Measurements from ENCODE around the gene WNT11. TPM values are rescaled to one million over a fixed set of nuclear protein-coding genes. Genes with fewer than 3 reads are reported as not detected.
A peak's percentile ranks its signal among the peaks of the same experiment; 100 is the strongest.

Gene WNT11
- total RNA-seq: not detected in 2 replicates

- TF ChIP-seq, protein P1, sequence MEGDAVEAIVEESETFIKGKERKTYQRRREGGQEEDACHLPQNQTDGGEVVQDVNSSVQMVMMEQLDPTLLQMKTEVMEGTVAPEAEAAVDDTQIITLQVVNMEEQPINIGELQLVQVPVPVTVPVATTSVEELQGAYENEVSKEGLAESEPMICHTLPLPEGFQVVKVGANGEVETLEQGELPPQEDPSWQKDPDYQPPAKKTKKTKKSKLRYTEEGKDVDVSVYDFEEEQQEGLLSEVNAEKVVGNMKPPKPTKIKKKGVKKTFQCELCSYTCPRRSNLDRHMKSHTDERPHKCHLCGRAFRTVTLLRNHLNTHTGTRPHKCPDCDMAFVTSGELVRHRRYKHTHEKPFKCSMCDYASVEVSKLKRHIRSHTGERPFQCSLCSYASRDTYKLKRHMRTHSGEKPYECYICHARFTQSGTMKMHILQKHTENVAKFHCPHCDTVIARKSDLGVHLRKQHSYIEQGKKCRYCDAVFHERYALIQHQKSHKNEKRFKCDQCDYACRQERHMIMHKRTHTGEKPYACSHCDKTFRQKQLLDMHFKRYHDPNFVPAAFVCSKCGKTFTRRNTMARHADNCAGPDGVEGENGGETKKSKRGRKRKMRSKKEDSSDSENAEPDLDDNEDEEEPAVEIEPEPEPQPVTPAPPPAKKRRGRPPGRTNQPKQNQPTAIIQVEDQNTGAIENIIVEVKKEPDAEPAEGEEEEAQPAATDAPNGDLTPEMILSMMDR (conservative IDR thresholded peaks at IDR 0.05; ENCODE audit: low read depth, low read length): no peak
- H3K4me3 ChIP-seq (ENCODE audit: low read depth, low read length): peak within 1 kb of the TSS; percentile 38
- no peak for DNase-seq (ENCODE audit: low read depth)
These were observed at the start of gene WNT11 for GRCh38 chr11:76206327-76207081. Gene WNT11 (minus strand): TSS chr11:76206502. CDS start chr11:76206407, 95 bp downstream.

DNA sequence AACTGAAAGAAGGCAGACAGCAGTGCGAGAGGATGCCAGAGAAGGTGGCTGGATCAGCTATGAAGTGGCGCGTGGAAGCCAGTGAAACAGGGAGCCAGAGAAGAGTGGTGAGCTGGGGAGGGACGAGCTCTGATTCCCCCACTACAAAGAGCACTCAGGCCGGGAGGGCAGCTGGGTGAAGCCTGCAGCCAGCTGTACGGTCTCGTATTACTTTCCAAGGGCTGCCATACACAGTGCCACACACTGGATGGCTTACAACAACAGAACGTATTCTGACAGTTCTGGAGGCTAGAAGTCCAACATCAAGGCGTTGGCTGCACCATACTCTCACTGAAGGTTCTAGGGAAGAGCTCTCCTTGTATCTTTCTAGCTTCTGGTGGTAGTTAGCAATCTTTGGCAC, 47.1 kb upstream of the WNT11 start:
- no peak for DNase-seq (ENCODE audit: low read depth)
- no peak overlapping the region for H3K4me3 ChIP-seq (ENCODE audit: low read depth, low read length)
- TF ChIP-seq, protein P1 (conservative IDR thresholded peaks at IDR 0.05; ENCODE audit: low read depth, low read length): no peak

DNA sequence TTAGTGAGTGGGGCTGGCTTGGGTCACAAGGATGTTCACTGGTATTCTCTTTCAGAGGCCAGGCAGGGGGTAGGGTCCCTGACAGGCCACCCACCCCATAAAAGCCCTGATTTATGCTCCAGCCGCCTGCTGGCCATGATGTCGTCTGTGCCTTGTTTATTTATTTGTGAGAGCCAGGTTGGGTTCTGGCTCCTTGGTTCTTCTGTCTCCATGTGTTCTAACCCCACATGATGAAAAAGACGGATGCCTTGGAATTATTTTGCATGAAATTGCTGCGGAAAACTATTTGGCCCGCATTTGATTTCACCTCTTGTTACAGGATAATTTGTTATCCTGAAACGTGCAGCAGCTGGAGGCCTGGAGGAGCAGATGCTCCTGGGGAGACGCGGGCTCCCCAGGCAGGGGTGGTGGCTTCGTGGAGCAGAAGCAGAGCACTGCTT, 46.3 kb upstream of the WNT11 start:
- TF ChIP-seq, protein P1 (conservative IDR thresholded peaks at IDR 0.05; ENCODE audit: low read depth, low read length): no peak

GRCh38 chr11:76251576-76251975, 45.3 kb upstream of the WNT11 start:
- H3K4me3 ChIP-seq (ENCODE audit: low read depth, low read length): no peak overlapping the region
- no peak for DNase-seq (ENCODE audit: low read depth)
- TF ChIP-seq, protein P1 (conservative IDR thresholded peaks at IDR 0.05; ENCODE audit: low read depth, low read length): no peak

More for the DNA sequence above, 46.3 kb upstream of the WNT11 start:
- H3K4me3 ChIP-seq (ENCODE audit: low read depth, low read length): no peak overlapping the region
- no peak for DNase-seq (ENCODE audit: low read depth)

GRCh38 chr11:76251226-76251575, 44.9 kb upstream of the WNT11 start:
- no peak overlapping the region for H3K4me3 ChIP-seq (ENCODE audit: low read depth, low read length)
- no peak for DNase-seq (ENCODE audit: low read depth)
- TF ChIP-seq, protein P1 (conservative IDR thresholded peaks at IDR 0.05; ENCODE audit: low read depth, low read length): no peak

DNA sequence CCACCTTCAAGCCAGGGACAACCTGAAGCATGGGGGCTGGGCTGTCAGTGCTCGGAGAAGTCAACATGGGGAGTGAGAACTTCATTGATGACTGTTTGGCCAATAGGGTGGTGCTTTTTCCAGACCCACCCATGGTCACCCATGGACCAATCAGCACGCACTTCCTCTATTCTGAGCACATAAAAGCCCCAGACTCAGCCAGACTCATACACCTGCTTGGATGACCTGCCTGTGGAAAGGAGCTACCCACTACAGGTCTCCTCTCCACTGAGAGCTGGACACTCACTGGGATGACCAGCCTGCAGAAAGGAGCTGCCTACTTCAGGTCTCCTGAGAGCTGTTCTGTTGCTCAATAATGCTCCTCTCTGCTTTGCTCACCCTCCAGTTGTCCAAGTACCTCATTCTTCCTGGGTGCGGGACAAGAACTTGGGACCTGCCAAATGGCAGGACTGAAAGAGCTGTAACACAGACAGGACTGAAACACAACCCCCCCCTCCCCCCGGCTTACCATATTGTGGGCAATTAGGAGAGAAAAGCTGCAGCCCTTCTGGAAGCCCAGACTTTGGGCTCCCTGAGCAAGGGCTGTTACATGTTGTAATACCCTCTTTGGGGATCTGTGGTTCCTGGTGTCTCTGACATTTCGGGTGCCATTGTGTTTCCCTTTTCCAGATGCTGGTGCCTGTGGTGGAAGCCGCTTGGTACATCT, 44.4 kb upstream of the WNT11 start:
- TF ChIP-seq, protein P1 (conservative IDR thresholded peaks at IDR 0.05; ENCODE audit: low read depth, low read length): no peak
- no peak for DNase-seq (ENCODE audit: low read depth)
- H3K4me3 ChIP-seq (ENCODE audit: low read depth, low read length): no peak overlapping the region

Measured in epithelial cell of proximal tubule (primary cell).